Upper lobe of right lung (tissue), 1 donor: ENCODE results near the gene C11orf98. TPM values are rescaled to one million over a fixed set of nuclear protein-coding genes. Genes with fewer than 3 reads are reported as not detected.

Experiments
- ATAC-seq: fragments of 200-7000 bp; cut with Tn5 transposase; one replicate; pipeline ENCODE4 v1.9.1; 2020; ENCODE audit warnings: mild to moderate bottlenecking, moderate library complexity
- DNase-seq: peaks from one replicate; pipeline ENCODE4 v3.0.0-alpha.2; 2020
- H3K27ac ChIP-seq: fragments of 200-600 bp; one replicate; pipeline ENCODE4 v1.8.0; 2022
- H3K27me3 ChIP-seq: fragments of 200-600 bp; one replicate; pipeline ENCODE4 v1.8.0; 2022; ENCODE audit warnings: mild to moderate bottlenecking
- H3K36me3 ChIP-seq: fragments of 200-600 bp; one replicate; pipeline ENCODE4 v1.8.0; 2022
- H3K4me1 ChIP-seq: fragments of 200-600 bp; one replicate; pipeline ENCODE4 v1.8.0; 2022
- H3K4me3 ChIP-seq: fragments of 200-600 bp; one replicate; pipeline ENCODE4 v1.8.0; 2022; ENCODE audit warnings: mild to moderate bottlenecking
- H3K9me3 ChIP-seq: fragments of 200-600 bp; one replicate; pipeline ENCODE4 v1.8.0; 2022
- intact Hi-C: fragments of 100-400 bp; cut with DNase I; formaldehyde crosslinking; loops from one replicate; pipeline ENCODE4 v1.11.0; 2022
- total RNA-seq: library from RNA; stranded (reverse); fragmentation: NEBNext Ultra II Directional; extraction: Animal tissue kit (Norgen Biotek cat#: 25700); gene quantifications from one replicate; pipeline ENCODE4 v1.2.1, GENCODE V29; 2021
- TF ChIP-seq, protein P1 (sequence below): fragments of 200-600 bp; IDR thresholded peaks from one replicate; pipeline ENCODE4 v1.8.0; 2022; ENCODE audit warnings: antibody characterized with exemption
- donor health status: DM: no; HTN: yes; CAD: no; lungs with severe emphysema.

C11orf98 gene
- total RNA-seq, 1 donor from 2014 or later = 41.7 TPM

DNA sequence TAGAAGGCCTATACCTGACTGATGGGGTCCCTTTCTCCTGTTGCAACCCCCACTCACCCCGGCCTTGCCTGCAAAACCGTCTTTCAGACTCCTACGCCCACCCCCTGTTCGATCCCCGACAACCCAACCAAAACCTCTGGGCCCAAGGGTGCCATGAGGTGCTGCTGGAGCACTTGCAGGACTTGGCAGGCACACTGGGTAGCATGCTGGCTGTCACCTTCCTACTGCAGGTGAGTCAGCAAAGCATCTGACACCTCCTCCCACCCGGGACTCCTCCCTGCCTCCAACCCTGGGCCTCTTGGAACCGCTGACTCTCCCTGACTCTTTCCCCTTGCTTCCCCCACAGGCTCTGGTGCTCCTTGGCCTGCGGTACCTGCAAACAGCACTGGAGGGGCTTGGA, 50.7 kb downstream of the C11orf98 start:
- no peaks in the 10 kb centered on the region for H3K27me3 ChIP-seq
- TF ChIP-seq, protein P1, sequence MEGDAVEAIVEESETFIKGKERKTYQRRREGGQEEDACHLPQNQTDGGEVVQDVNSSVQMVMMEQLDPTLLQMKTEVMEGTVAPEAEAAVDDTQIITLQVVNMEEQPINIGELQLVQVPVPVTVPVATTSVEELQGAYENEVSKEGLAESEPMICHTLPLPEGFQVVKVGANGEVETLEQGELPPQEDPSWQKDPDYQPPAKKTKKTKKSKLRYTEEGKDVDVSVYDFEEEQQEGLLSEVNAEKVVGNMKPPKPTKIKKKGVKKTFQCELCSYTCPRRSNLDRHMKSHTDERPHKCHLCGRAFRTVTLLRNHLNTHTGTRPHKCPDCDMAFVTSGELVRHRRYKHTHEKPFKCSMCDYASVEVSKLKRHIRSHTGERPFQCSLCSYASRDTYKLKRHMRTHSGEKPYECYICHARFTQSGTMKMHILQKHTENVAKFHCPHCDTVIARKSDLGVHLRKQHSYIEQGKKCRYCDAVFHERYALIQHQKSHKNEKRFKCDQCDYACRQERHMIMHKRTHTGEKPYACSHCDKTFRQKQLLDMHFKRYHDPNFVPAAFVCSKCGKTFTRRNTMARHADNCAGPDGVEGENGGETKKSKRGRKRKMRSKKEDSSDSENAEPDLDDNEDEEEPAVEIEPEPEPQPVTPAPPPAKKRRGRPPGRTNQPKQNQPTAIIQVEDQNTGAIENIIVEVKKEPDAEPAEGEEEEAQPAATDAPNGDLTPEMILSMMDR = no peak
- H3K27ac ChIP-seq = no peak overlapping the region
- H3K36me3 ChIP-seq = peaks cover 20% of the 10 kb centered on the region
- intact Hi-C loops = no loop called here
- DNase-seq (no peak), ATAC-seq (no peak)
- no peak overlapping the region for H3K4me3 ChIP-seq
- no peaks in the 10 kb centered on the region for H3K9me3 ChIP-seq
- peaks cover 23% of the 10 kb centered on the region for H3K4me1 ChIP-seq

DNA sequence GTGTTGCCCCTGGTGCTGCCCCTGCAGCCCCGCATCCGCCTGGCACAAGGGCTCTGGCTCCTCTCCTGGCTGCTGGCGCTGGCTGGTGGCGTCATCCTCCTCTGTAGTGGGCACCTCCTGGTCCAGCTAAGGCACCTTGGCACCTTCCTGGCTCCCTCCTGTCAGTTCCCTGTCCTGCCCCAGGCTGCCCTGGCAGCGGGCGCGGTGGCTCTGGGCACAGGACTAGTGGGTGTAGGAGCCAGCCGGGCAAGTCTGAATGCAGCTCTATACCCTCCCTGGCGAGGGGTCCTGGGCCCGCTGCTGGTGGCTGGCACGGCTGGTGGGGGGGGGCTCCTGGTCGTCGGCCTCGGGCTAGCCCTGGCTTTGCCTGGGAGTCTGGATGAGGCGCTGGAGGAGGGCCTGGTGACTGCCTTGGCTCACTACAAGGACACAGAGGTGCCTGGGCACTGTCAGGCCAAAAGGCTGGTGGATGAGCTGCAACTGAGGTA, 51.7 kb downstream of the C11orf98 start:
- ATAC-seq (no peak), DNase-seq (no peak)
- peak overlapping the region; percentile 84 for H3K4me3 ChIP-seq
- peaks cover 26% of the 10 kb centered on the region for H3K36me3 ChIP-seq
- H3K9me3 ChIP-seq = no peaks in the 10 kb centered on the region
- intact Hi-C loops = no loop called here
- H3K27me3 ChIP-seq = no peaks in the 10 kb centered on the region
- H3K4me1 ChIP-seq = peaks cover 23% of the 10 kb centered on the region
- peak overlapping the region; percentile 93 for H3K27ac ChIP-seq
- TF ChIP-seq, protein P1 = no peak

Other genes starting within 250 kb of the C11orf98 start
- 5.4 TPM for gene SCGB1A1, start 246.2 kb downstream of the C11orf98 start, total RNA-seq
- gene AHNAK, start 118.4 kb downstream of the C11orf98 start, total RNA-seq = 819 TPM
- gene EEF1G, start 91.3 kb downstream of the C11orf98 start, total RNA-seq = 847 TPM
- gene TUT1, start 73.7 kb downstream of the C11orf98 start, total RNA-seq = 17.6 TPM
- gene MTA2, start 63.3 kb downstream of the C11orf98 start, total RNA-seq = 75.0 TPM
- 91.1 TPM for gene EML3, start 52.4 kb downstream of the C11orf98 start, total RNA-seq
- 5.2 TPM for gene ROM1, start 52.0 kb downstream of the C11orf98 start, total RNA-seq
- 40.1 TPM for gene B3GAT3, start 43.2 kb downstream of the C11orf98 start, total RNA-seq
- gene GANAB, start 18.6 kb downstream of the C11orf98 start, total RNA-seq = 229 TPM
- gene INTS5, start 11.9 kb downstream of the C11orf98 start, total RNA-seq = 18.8 TPM
- 14.6 TPM for gene CSKMT, start 102 bp upstream of the C11orf98 start, total RNA-seq
- gene UQCC3, start 6.5 kb upstream of the C11orf98 start, total RNA-seq = 5.7 TPM
- gene LBHD1, start 7.1 kb upstream of the C11orf98 start, total RNA-seq = 6.1 TPM
- gene UBXN1, start 13.9 kb upstream of the C11orf98 start, total RNA-seq = 95.2 TPM
- gene LRRN4CL, start 24.3 kb upstream of the C11orf98 start, total RNA-seq = 2.0 TPM
- 65.6 TPM for gene BSCL2, start 42.2 kb upstream of the C11orf98 start, total RNA-seq
- not detected for gene GNG3, start 42.5 kb upstream of the C11orf98 start, total RNA-seq
- gene HNRNPUL2, start 62.2 kb upstream of the C11orf98 start, total RNA-seq = 43.1 TPM
- gene TTC9C, start 63.3 kb upstream of the C11orf98 start, total RNA-seq = 31.3 TPM
- 12.5 TPM for gene ZBTB3, start 89.0 kb upstream of the C11orf98 start, total RNA-seq
- 54.7 TPM for gene POLR2G, start 96.4 kb upstream of the C11orf98 start, total RNA-seq
- 23.9 TPM for gene TAF6L, start 106.2 kb upstream of the C11orf98 start, total RNA-seq
- gene TMEM179B, start 122.2 kb upstream of the C11orf98 start, total RNA-seq = 52.4 TPM
- gene TMEM223, start 126.8 kb upstream of the C11orf98 start, total RNA-seq = 14.8 TPM
- gene NXF1, start 140.2 kb upstream of the C11orf98 start, total RNA-seq = 96.2 TPM
- 40.9 TPM for gene STX5, start 166.8 kb upstream of the C11orf98 start, total RNA-seq
- not detected for gene TEX54, start 167.6 kb upstream of the C11orf98 start, total RNA-seq
- gene WDR74, start 174.4 kb upstream of the C11orf98 start, total RNA-seq = 43.9 TPM
- gene SLC3A2, start 215.7 kb upstream of the C11orf98 start, total RNA-seq = 255 TPM